HepG2 (cell line): Measurements from ENCODE around the gene EPN3.

ENCODE experiments used
- CTCF ChIP-seq: sonication (generic); formaldehyde crosslinking; IDR thresholded peaks from 2 replicates; pipeline ENCODE4 v1.5.0; 2020; ENCODE audit warnings: mild to moderate bottlenecking, missing genetic modification reagents, moderate library complexity
- TAF1 ChIP-seq: sonication (generic); formaldehyde crosslinking; IDR thresholded peaks from 2 replicates; pipeline ENCODE4 v1.4.0; 2020; ENCODE audit warnings: missing genetic modification reagents
- TF ChIP-seq, protein P1 (sequence below): sonication (generic); formaldehyde crosslinking; IDR thresholded peaks from 2 replicates; pipeline ENCODE4 v1.9.0; 2021; ENCODE audit warnings: missing genetic modification reagents, borderline replicate concordance

GRCh38 chr17:50523208-50523607 is 9.3 kb upstream of the EPN3 start:
- TF ChIP-seq TAF1 (CRISPR knock-in tag) = no peak
- TF ChIP-seq, protein P1, sequence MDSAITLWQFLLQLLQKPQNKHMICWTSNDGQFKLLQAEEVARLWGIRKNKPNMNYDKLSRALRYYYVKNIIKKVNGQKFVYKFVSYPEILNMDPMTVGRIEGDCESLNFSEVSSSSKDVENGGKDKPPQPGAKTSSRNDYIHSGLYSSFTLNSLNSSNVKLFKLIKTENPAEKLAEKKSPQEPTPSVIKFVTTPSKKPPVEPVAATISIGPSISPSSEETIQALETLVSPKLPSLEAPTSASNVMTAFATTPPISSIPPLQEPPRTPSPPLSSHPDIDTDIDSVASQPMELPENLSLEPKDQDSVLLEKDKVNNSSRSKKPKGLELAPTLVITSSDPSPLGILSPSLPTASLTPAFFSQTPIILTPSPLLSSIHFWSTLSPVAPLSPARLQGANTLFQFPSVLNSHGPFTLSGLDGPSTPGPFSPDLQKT (CRISPR knock-in tag) = no peak
- peak; percentile 24; the same call in 1 of the 2 replicates for TF ChIP-seq CTCF (CRISPR knock-in tag)
